Gastroesophageal sphincter (tissue), 4 donors: ENCODE results near the gene FGFRL1. TPM values are rescaled to one million over a fixed set of nuclear protein-coding genes. Genes with fewer than 3 reads are reported as not detected.

ENCODE experiments used
- ATAC-seq: fragments of 150-250 bp; one replicate; pipeline ENCODE4 v1.9.1; 2016; ENCODE audit warnings: mild to moderate bottlenecking, moderate library complexity
- H3K27ac ChIP-seq, 4 donors: fragments of 200-600 bp; sonication (generic) in 3 of 4; 1 replicate in 3 of 4; 2 replicates in 1 of 4; pipeline ENCODE4 v1.5.1; 2016 to 2019
- H3K27me3 ChIP-seq: fragments of 200-600 bp; sonication (generic); one replicate; pipeline ENCODE4 v1.5.1; 2019
- H3K36me3 ChIP-seq, 2 donors: fragments of 200-600 bp; sonication (generic); one replicate each; pipeline ENCODE4 v1.5.1; 2019; ENCODE audit warnings: control low read depth in 1 of 2
- H3K4me1 ChIP-seq, 3 donors: fragments of 200-600 bp; sonication (generic); 1 replicate in 2 of 3; 2 replicates in 1 of 3; pipeline ENCODE4 v1.5.1; 2016 to 2019; ENCODE audit warnings: control low read depth in 2 of 3
- H3K4me3 ChIP-seq, 2 donors: fragments of 200-600 bp; sonication (generic); one replicate each; pipeline ENCODE4 v1.5.1; 2019; ENCODE audit warnings: mild to moderate bottlenecking in 1 of 2, moderate library complexity in 1 of 2
- H3K9me3 ChIP-seq, 3 donors: fragments of 200-600 bp; sonication (generic); one replicate each; pipeline ENCODE4 v1.5.1; 2017 to 2019; ENCODE audit warnings: control low read depth in 2 of 3
- EP300 ChIP-seq: sonication (generic); formaldehyde crosslinking; IDR thresholded peaks from one replicate; pipeline ENCODE4 v1.6.1; 2017; ENCODE audit warnings: antibody characterized with exemption, mild to moderate bottlenecking
- POLR2A ChIP-seq, 2 donors: fragments of 450-650 bp; IDR thresholded peaks; one replicate each; pipeline ENCODE4 v1.6.1; 2017; ENCODE audit warnings: antibody characterized with exemption in 2 of 2, mild to moderate bottlenecking in 2 of 2, moderate library complexity in 1 of 2
- POLR2AphosphoS5 ChIP-seq: sonication (generic); formaldehyde crosslinking; IDR thresholded peaks from one replicate; pipeline ENCODE4 v1.6.1; 2017; ENCODE audit warnings: antibody characterized with exemption
- WGBS, 2 donors: methylation state at CpG; one replicate each; pipeline ENCODE4 v1.1.5; 2018; ENCODE audit warnings: low coverage in 1 of 2; 5-methylcytosine and 5-hydroxymethylcytosine counted together
- total RNA-seq, 4 donors: library from RNA; depleted of rRNA; stranded (reverse); fragments of >200 nt; gene quantifications; one replicate each; pipeline ENCODE4 v1.1.0, GENCODE V29; 2016
- TF ChIP-seq, protein P1 (sequence below), 4 experiments: fragments of 200-600 bp in 2 of 4; fragments of 450-650 bp in 2 of 4; sonication (generic) in 1 of 4; IDR thresholded peaks; one replicate each; pipeline ENCODE4 v1.5.1; 2017 to 2019; ENCODE audit warnings: antibody characterized with exemption in 4 of 4, mild to moderate bottlenecking in 2 of 4, moderate library complexity in 2 of 4

Gene FGFRL1
- total RNA-seq, 4 donors from 2014 or later, result 21.9 to 36.8 (median 25.4) TPM

DNA sequence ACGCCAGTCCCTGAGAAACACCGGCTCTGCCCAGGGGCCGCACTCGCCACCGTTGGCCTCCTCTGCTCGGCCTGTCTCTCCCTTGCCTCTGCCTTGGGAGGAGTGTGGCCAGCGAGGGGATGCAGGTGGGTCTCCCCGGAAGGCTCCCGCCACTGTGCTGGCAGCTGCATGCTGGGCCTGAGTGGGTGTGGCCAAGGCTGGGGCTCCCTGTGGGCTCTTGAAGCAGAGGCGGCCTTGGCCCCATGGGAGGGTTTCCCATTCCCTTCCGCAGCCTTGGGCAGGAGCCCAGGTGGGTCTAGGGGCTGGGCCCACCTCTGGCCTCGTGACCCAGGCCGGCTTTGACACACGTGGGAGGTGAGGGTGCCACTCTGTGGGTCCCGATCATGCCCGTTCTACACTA is 19.1 kb downstream of the FGFRL1 start:
- TF ChIP-seq EP300 (no peak), POLR2A (IDR thresholded peaks at IDR 0.05) (no peak), POLR2AphosphoS5 (no peak)
- TF ChIP-seq, protein P1, sequence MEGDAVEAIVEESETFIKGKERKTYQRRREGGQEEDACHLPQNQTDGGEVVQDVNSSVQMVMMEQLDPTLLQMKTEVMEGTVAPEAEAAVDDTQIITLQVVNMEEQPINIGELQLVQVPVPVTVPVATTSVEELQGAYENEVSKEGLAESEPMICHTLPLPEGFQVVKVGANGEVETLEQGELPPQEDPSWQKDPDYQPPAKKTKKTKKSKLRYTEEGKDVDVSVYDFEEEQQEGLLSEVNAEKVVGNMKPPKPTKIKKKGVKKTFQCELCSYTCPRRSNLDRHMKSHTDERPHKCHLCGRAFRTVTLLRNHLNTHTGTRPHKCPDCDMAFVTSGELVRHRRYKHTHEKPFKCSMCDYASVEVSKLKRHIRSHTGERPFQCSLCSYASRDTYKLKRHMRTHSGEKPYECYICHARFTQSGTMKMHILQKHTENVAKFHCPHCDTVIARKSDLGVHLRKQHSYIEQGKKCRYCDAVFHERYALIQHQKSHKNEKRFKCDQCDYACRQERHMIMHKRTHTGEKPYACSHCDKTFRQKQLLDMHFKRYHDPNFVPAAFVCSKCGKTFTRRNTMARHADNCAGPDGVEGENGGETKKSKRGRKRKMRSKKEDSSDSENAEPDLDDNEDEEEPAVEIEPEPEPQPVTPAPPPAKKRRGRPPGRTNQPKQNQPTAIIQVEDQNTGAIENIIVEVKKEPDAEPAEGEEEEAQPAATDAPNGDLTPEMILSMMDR (IDR thresholded peaks at IDR 0.05), result no peak
- ATAC-seq, result no peak
- H3K9me3 ChIP-seq, result no peaks in the 10 kb centered on the region
- peaks cover 0 to 28% (median 6%) of the 10 kb centered on the region in 3 donors for H3K4me1 ChIP-seq
- no peak overlapping the region for H3K4me3 ChIP-seq
- no peak overlapping the region for H3K27ac ChIP-seq
- peaks cover 0 to 7% of the 10 kb centered on the region in 2 donors for H3K36me3 ChIP-seq
- peaks cover 65% of the 10 kb centered on the region for H3K27me3 ChIP-seq
- WGBS, 2 donors, result 85% methylated on average over 6 of the region's 16 CpGs; no CpG with 5 or more reads in 1 of the 2 donors

DNA sequence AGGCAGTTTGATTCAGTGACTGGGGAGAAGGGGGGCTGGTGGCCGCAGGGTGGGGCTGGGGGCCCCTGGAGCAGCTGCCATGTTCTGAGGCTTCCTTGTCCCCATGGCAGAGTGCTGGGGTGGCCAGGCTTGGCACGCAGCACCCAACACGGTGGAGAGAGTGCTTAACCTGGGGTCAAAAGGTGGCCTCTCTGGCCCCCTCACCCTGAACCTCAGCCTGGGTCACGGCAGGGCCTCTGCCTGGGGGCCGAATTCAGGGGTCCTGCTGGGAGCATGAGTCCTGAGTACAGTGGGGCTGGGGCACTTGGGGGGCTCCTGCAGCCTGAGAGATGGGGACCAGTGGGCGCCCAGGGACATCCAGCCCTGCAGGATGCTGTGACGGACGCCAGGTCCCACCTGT is 19.9 kb downstream of the FGFRL1 start:
- peaks cover 65% of the 10 kb centered on the region for H3K27me3 ChIP-seq
- no peak for ATAC-seq

DNA sequence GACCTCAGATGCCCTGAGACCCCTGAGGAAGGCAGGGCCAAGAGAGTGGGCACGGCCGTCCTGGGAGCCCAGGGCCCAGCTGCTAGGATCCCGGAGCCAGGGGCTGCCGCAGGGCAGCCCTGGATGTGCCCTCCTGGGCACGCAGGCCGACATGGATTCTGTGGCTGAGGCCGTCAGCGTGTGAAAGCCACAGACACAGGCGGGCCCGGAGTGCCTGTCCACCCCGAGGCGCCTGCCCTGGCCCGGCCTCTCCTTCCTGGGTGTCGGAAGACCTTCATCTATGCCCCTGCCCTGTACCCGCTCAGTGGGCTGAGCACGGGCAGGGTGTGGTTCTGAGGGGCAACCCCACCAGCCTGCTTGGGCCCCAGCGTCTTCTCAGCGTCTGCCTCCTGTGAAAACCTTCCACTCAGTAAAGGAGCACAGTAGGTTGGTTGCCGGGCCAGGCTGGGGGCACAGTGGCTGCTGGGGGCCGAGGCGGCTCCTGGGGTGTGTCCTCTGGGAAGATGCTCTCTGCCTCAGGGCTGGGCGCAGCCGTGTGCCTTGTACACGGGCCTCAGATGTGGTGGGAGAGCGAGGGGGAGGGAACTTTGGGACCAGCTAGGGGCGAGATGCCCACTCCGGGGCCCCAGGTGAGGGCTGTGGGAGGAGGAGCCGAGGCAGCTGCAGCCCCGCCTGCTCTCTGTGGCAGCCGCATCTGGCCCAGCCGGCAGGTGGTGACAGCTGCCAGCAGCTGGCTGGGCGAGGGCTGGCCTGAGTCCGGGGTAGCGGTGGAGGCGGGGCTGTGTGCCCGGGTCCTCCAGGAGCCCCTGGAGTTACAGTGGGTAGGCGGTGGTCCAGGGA is 20.8 kb downstream of the FGFRL1 start:
- no peak overlapping the region for H3K27ac ChIP-seq
- 93 to 100% methylated on average over 1 to 3 of the region's 37 CpGs for WGBS, 2 donors
- peaks cover 65% of the 10 kb centered on the region for H3K27me3 ChIP-seq
- no peak for ATAC-seq
- no peaks in the 10 kb centered on the region for H3K9me3 ChIP-seq
- no peak overlapping the region for H3K4me3 ChIP-seq
- no peaks in the 10 kb centered on the region for H3K36me3 ChIP-seq
- TF ChIP-seq POLR2AphosphoS5, result no peak
- TF ChIP-seq, protein P1 (IDR thresholded peaks at IDR 0.05), result no peak
- TF ChIP-seq POLR2A (IDR thresholded peaks at IDR 0.05), result no peak
- TF ChIP-seq EP300, result no peak
- H3K4me1 ChIP-seq, result peaks cover 0 to 36% (median 6%) of the 10 kb centered on the region in 3 donors

More for the DNA sequence above, 19.9 kb downstream of the FGFRL1 start:
- no peak overlapping the region for H3K4me3 ChIP-seq
- peaks cover 0 to 36% (median 6%) of the 10 kb centered on the region in 3 donors for H3K4me1 ChIP-seq
- 100% methylated on average over 1 of the region's 8 CpGs; no CpG with 5 or more reads in 1 of the 2 donors for WGBS, 2 donors
- no peaks in the 10 kb centered on the region for H3K36me3 ChIP-seq
- no peak overlapping the region for H3K27ac ChIP-seq
- no peaks in the 10 kb centered on the region for H3K9me3 ChIP-seq
- TF ChIP-seq POLR2A (IDR thresholded peaks at IDR 0.05), result no peak
- TF ChIP-seq POLR2AphosphoS5, result no peak
- TF ChIP-seq, protein P1 (IDR thresholded peaks at IDR 0.05), result no peak
- TF ChIP-seq EP300, result no peak

DNA sequence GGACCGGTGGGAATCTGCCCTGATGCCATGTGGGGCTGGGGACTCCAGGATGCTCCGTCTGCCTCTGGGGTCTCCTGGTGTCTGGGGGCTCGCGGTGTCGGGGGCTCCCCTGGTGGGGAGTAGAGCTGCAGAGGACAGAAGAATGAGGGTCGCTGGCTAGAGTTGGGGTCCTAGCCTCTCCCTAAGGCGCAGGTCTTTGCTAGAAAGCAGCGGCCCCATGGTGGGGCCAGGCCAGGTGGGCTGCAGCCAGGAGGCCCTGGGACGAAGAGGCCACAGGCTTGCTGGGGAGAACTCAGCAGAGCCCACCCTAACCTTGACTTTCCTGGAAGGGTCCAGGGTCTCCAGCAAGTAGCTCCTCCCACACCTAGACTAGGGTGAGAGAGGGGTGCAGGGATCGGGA is 21.4 kb downstream of the FGFRL1 start:
- H3K9me3 ChIP-seq, result no peaks in the 10 kb centered on the region
- TF ChIP-seq POLR2A (IDR thresholded peaks at IDR 0.05), result no peak
- TF ChIP-seq EP300, result no peak
- TF ChIP-seq, protein P1 (IDR thresholded peaks at IDR 0.05), result no peak
- no peak for TF ChIP-seq POLR2AphosphoS5
- peaks cover 0 to 36% (median 6%) of the 10 kb centered on the region in 3 donors for H3K4me1 ChIP-seq
- no CpG with 5 or more reads among the region's 10 CpGs for WGBS, 2 donors
- ATAC-seq, result no peak
- no peak overlapping the region for H3K27ac ChIP-seq
- H3K4me3 ChIP-seq, result no peak overlapping the region
- H3K36me3 ChIP-seq, result no peaks in the 10 kb centered on the region
- peaks cover 59% of the 10 kb centered on the region for H3K27me3 ChIP-seq
